IMR-90 (cell line): ENCODE measurements around the gene CD151. TPM values are rescaled to one million over a fixed set of nuclear protein-coding genes. Genes with fewer than 3 reads are reported as not detected.
A peak's percentile ranks its signal among the peaks of the same experiment; 100 is the strongest.

Experiments used
- ATAC-seq: fragments of 200-7000 bp; cut with Tn5 transposase; 2 replicates; pipeline ENCODE4 v1.9.1; 2020; ENCODE audit warnings: low read depth, mild to moderate bottlenecking, moderate library complexity
- BruUV-seq: library from RNA; stranded (reverse); fragments of 400-500 nt; replicated peaks from 2 replicates; lab custom pipeline; 2021; lab: Mats Ljungman, UMichigan
- CTCF ChIA-PET: fragments of 300-600 bp; formaldehyde crosslinking; extraction: SDS; loops from one replicate; lab custom pipeline; 2021; ENCODE audit warnings: antibody characterized with exemption; lab: Yijun Ruan, JAX
- POLR2A ChIA-PET: fragments of 300-600 bp; sonication (Branson Sonifier 250); formaldehyde crosslinking; loops from one replicate; lab custom pipeline; 2022; ENCODE audit warnings: antibody characterized with exemption; ENCODE audit not compliant: unreplicated experiment; lab: Charles Lee
- DNase-seq: peaks from one replicate; pipeline ENCODE4 v3.0.0; 2013
- H2AFZ ChIP-seq: replicated peaks from 2 replicates; pipeline ENCODE3; 2013; ENCODE audit warnings: low read length, mild to moderate bottlenecking; ENCODE audit not compliant: poor library complexity
- H2AK5ac ChIP-seq: 2 replicates; pipeline ENCODE4 v1.6.1; 2013; ENCODE audit warnings: low read depth, low read length, inconsistent platforms
- H2AK9ac ChIP-seq: replicated peaks from 2 replicates; pipeline ENCODE3; 2013; ENCODE audit warnings: mild to moderate bottlenecking, low read depth, low read length, moderate library complexity; ENCODE audit not compliant: poor library complexity
- H2BK120ac ChIP-seq: 2 replicates; pipeline ENCODE4 v1.6.1; 2013; ENCODE audit warnings: low read depth, low read length, inconsistent platforms
- H2BK15ac ChIP-seq: 3 replicates; pipeline ENCODE4 v1.6.1; 2013; ENCODE audit warnings: low read depth, low read length, inconsistent platforms
- H2BK20ac ChIP-seq: 2 replicates; pipeline ENCODE4 v1.6.1; 2013; ENCODE audit warnings: low read depth, mild to moderate bottlenecking, inconsistent platforms, low read length, moderate library complexity
- H2BK5ac ChIP-seq: 2 replicates; pipeline ENCODE4 v1.6.1; 2013; ENCODE audit warnings: mild to moderate bottlenecking, low read depth, low read length, inconsistent platforms; ENCODE audit not compliant: poor library complexity, severe bottlenecking
- H3K14ac ChIP-seq: replicated peaks from 2 replicates; pipeline ENCODE4 v1.6.1; 2013; ENCODE audit warnings: low read depth, low read length, inconsistent platforms
- H3K18ac ChIP-seq: 2 replicates; pipeline ENCODE4 v1.6.1; 2013; ENCODE audit warnings: low read depth, low read length, control low read depth
- H3K23ac ChIP-seq: 2 replicates; pipeline ENCODE4 v1.6.1; 2013; ENCODE audit warnings: low read depth, low read length, inconsistent platforms
- H3K27ac ChIP-seq: 2 replicates; pipeline ENCODE4 v1.5.1; 2013; ENCODE audit warnings: mild to moderate bottlenecking, control low read depth, low read length; ENCODE audit not compliant: insufficient read depth
- H3K27me3 ChIP-seq: 2 replicates; pipeline ENCODE4 v1.6.1; 2013; ENCODE audit warnings: low read length; ENCODE audit not compliant: control insufficient read depth, insufficient read depth
- H3K36me3 ChIP-seq: 2 replicates; pipeline ENCODE4 v1.6.1; 2013; ENCODE audit warnings: low read length, mixed read lengths; ENCODE audit not compliant: control insufficient read depth, insufficient read depth
- H3K4ac ChIP-seq: 2 replicates; pipeline ENCODE4 v1.6.1; 2013; ENCODE audit warnings: low read depth, low read length, inconsistent platforms
- H3K4me1 ChIP-seq: 2 replicates; pipeline ENCODE4 v1.6.1; 2013; ENCODE audit warnings: low read length, mixed read lengths; ENCODE audit not compliant: control insufficient read depth, insufficient read depth
- H3K4me2 ChIP-seq: 2 replicates; pipeline ENCODE4 v1.6.1; 2013; ENCODE audit warnings: low read depth, mild to moderate bottlenecking, control low read depth, low read length, moderate library complexity
- H3K4me3 ChIP-seq: 2 replicates; pipeline ENCODE4 v1.5.1; 2013; ENCODE audit warnings: low read depth, mild to moderate bottlenecking, control low read depth, low read length, moderate library complexity; ENCODE audit not compliant: insufficient read depth
- H3K56ac ChIP-seq: 2 replicates; pipeline ENCODE4 v1.6.1; 2013; ENCODE audit warnings: low read length, inconsistent platforms; ENCODE audit not compliant: insufficient read depth; ENCODE audit errors: extremely low read depth
- H3K79me1 ChIP-seq, 2 experiments: 2 replicates each; pipeline ENCODE4 v1.6.1; 2013; ENCODE audit warnings: low read length in 2 of 2, inconsistent platforms in 1 of 2, low read depth in 1 of 2
- H3K9ac ChIP-seq: 2 replicates; pipeline ENCODE4 v1.6.1; 2013; ENCODE audit warnings: low read depth, low read length, control low read depth
- H3K9me1 ChIP-seq: 2 replicates; pipeline ENCODE4 v1.6.1; 2013; ENCODE audit warnings: low read length, inconsistent platforms; ENCODE audit not compliant: insufficient read depth
- H3K9me3 ChIP-seq: 2 replicates; pipeline ENCODE4 v1.6.1; 2013; ENCODE audit warnings: low read length; ENCODE audit not compliant: control insufficient read depth, insufficient read depth
- H4K20me1 ChIP-seq: 2 replicates; pipeline ENCODE4 v1.6.1; 2013; ENCODE audit warnings: low read length, inconsistent platforms; ENCODE audit not compliant: insufficient read depth
- H4K5ac ChIP-seq: 2 replicates; pipeline ENCODE4 v1.6.1; 2013; ENCODE audit warnings: mild to moderate bottlenecking, low read depth, low read length, control low read depth
- H4K8ac ChIP-seq, 2 experiments: 2 replicates each; pipeline ENCODE4 v1.6.1; 2013; ENCODE audit warnings: low read depth in 2 of 2, low read length in 2 of 2, control low read depth in 1 of 2, inconsistent platforms in 1 of 2
- H4K91ac ChIP-seq: 2 replicates; pipeline ENCODE4 v1.6.1; 2013; ENCODE audit warnings: low read depth, low read length, inconsistent platforms; ENCODE audit not compliant: insufficient read depth
- CHD1 ChIP-seq: IDR thresholded peaks from 2 replicates; pipeline ENCODE4 v1.6.1; 2012; ENCODE audit warnings: low read depth, low read length, improper control_type of control experiment
- CTCF ChIP-seq: conservative IDR thresholded peaks from 2 replicates; pipeline ENCODE4 v1.5.1; 2012; ENCODE audit warnings: mild to moderate bottlenecking, low read depth, low read length, improper control_type of control experiment
- ELK1 ChIP-seq: fragments of 150-350 bp; IDR thresholded peaks from 2 replicates; pipeline ENCODE4 v1.6.1; 2016; ENCODE audit warnings: low read depth, mild to moderate bottlenecking, low read length, moderate library complexity, borderline replicate concordance
- FOS ChIP-seq: fragments of 150-350 bp; IDR thresholded peaks from 2 replicates; pipeline ENCODE4 v1.6.1; 2016; ENCODE audit warnings: low read depth, low read length
- MAFK ChIP-seq: IDR thresholded peaks from 2 replicates; pipeline ENCODE4 v1.6.1; 2012; ENCODE audit warnings: low read depth, low read length, improper control_type of control experiment
- POLR2A ChIP-seq: IDR thresholded peaks from 2 replicates; pipeline ENCODE4 v1.6.1; 2012; ENCODE audit warnings: mild to moderate bottlenecking, low read depth, low read length
- RAD21 ChIP-seq: IDR thresholded peaks from 2 replicates; pipeline ENCODE4 v1.6.1; 2012; ENCODE audit warnings: low read length, improper control_type of control experiment
- RFX5 ChIP-seq: IDR thresholded peaks from 2 replicates; pipeline ENCODE4 v1.8.0; 2012; ENCODE audit warnings: low read depth, mild to moderate bottlenecking, low read length, moderate library complexity
- USF2 ChIP-seq: fragments of 150-350 bp; IDR thresholded peaks from 2 replicates; pipeline ENCODE4 v1.6.1; 2017; ENCODE audit warnings: mild to moderate bottlenecking, antibody characterized with exemption, low read length, low read depth
- WGBS, 2 experiments: methylation state at CpG; one replicate each; pipeline versions ENCODE4 v1.1.5 to v1.1.7; 2013; ENCODE audit warnings: missing lambda C conversion rate in 2 of 2; ENCODE audit not compliant: insufficient read length in 1 of 2; ENCODE audit errors: extremely low coverage in 2 of 2; 5-methylcytosine and 5-hydroxymethylcytosine counted together
- dilution Hi-C: fragments of 300-500 bp; cut with HindIII; formaldehyde crosslinking; loops from one replicate; pipeline ENCODE4 v1.14.3; 2018; ENCODE audit warnings: low sequenced_read_pairs; ENCODE audit not compliant: unreplicated experiment
- in situ Hi-C: fragments of 300-500 bp; cut with MboI; formaldehyde crosslinking; loops from 3 replicates; pipeline ENCODE4 v1.14.3; 2019; ENCODE audit warnings: low sequenced_read_pairs, inconsistent platforms, mixed read lengths
- intact Hi-C: fragments of 100-400 bp; cut with micrococcal nuclease; formaldehyde crosslinking; loops from 2 replicates; pipeline ENCODE4 v1.10.0; 2022
- polyA plus RNA-seq, 3 experiments: library from polyadenylated mRNA; depleted of rRNA; stranded (reverse); fragments of >200 nt; gene quantifications; 2 replicates each; pipeline ENCODE4 v1.2.3, GENCODE V29; 2012; ENCODE audit warnings: low replicate concordance in 1 of 3
- total RNA-seq: library from RNA; depleted of rRNA; stranded (reverse); fragments of >200 nt; gene quantifications from 2 replicates; pipeline ENCODE4 v1.2.3, GENCODE V29; 2012

CD151 gene
- total and polyA plus RNA-seq, 2 of the 4 experiments (the other 2 are of a cell fraction), result 1,150 to 1,267 TPM

- Histone ChIP-seq H2BK120ac (no peak overlapping the region), H3K27ac (no peak overlapping the region; the same call in 1 of the 2 replicates), H4K5ac (no peak overlapping the region), H3K18ac (no peak overlapping the region), H3K56ac (no peak overlapping the region), H2BK15ac (no peak overlapping the region), H4K8ac (no peak overlapping the region), H3K4me2 (peak overlapping the region; percentile 51), H2AK9ac (peak overlapping the region; percentile 61), H3K14ac (no peak overlapping the region), H3K23ac (no peak overlapping the region), H2BK20ac (no peak overlapping the region), H2AFZ (peak overlapping the region; percentile 90), H3K4me1 (peaks cover 34% of the 10 kb centered on the region), H3K4me3 (no peak overlapping the region), H4K91ac (no peak overlapping the region; the same call in 1 of the 2 replicates), H3K79me1 (peaks cover 5 to 24% of the 10 kb centered on the region in 2 experiments), H3K9me3 (no peaks in the 10 kb centered on the region), H3K4ac (no peak overlapping the region), H3K9me1 (peaks cover 10% of the 10 kb centered on the region; the same call in 1 of the 2 replicates), H2AK5ac (0 out of 2 replicates have a peak overlapping the region, but pooled peaks have one; percentile 52), H4K20me1 (peaks cover 38% of the 10 kb centered on the region), H2BK5ac (no peak overlapping the region), H3K9ac (no peak overlapping the region), H3K27me3 (peaks cover 6% of the 10 kb centered on the region; the same call in 1 of the 2 replicates), H3K36me3 (peaks cover 9% of the 10 kb centered on the region; the same call in 1 of the 2 replicates)
- 6% methylated on average over 12 of the region's 39 CpGs; no CpG with 5 or more reads in 1 of the 2 experiments for WGBS, 2 experiments
- BruUV-seq, result no TSS peak
- ChIA-PET POLR2A (no interaction called here), CTCF (no interaction called here)
- dilution Hi-C loops (no loop called here), in situ Hi-C loops (no loop called here), intact Hi-C loops (no loop called here)
- ATAC-seq (no peak), DNase-seq (no peak)
- TF ChIP-seq ELK1, result no peak
- TF ChIP-seq FOS, result no peak
- no peak for TF ChIP-seq POLR2A
- TF ChIP-seq USF2, result no peak
- no peak for TF ChIP-seq RAD21
- TF ChIP-seq RFX5, result no peak
- TF ChIP-seq MAFK, result no peak
- TF ChIP-seq CTCF, result no peak
- no peak for TF ChIP-seq CHD1
Measured at GRCh38 chr11:829847-830294, 2.9 kb upstream of the CD151 start.
